Activated CD4-positive, alpha-beta T cell treated with anti-CD3 and anti-CD28 coated beads, Interleukin-2, amount 10 ng/mL, durations not matched to agents 7 days and 5 days (primary cell): ENCODE results near the gene PCSK4. TPM values are rescaled to one million over a fixed set of nuclear protein-coding genes. Genes with fewer than 3 reads are reported as not detected.
"Not testable (repeated sequence)": the region's sequence is repeated elsewhere in the genome, so short reads cannot be mapped to it uniquely, and the experiment has no call there.

Source experiments
- CTCF ChIA-PET: fragments of 350-600 bp; sonication (Branson Sonifier 250); formaldehyde crosslinking; loops from one replicate; lab custom pipeline; 2021; ENCODE audit warnings: antibody characterized with exemption; lab: Charles Lee
- POLR2A ChIA-PET: fragments of 350-600 bp; sonication (Branson Sonifier 250); formaldehyde crosslinking; loops from one replicate; lab custom pipeline; 2021; ENCODE audit warnings: antibody characterized with exemption; lab: Charles Lee
- DNase-seq: peaks from one replicate; pipeline ENCODE4 v3.0.0-alpha.2; 2020
- H3K27ac Mint-ChIP-seq: one replicate; pipeline ENCODE4 v1.8.0; 2021; ENCODE audit warnings: mild to moderate bottlenecking, moderate library complexity, mixed read lengths
- H3K27me3 Mint-ChIP-seq: one replicate; pipeline ENCODE4 v1.8.0; 2021; ENCODE audit warnings: mixed read lengths
- H3K36me3 Mint-ChIP-seq: one replicate; pipeline ENCODE4 v1.8.0; 2021; ENCODE audit warnings: low read depth, mixed read lengths
- H3K4me1 Mint-ChIP-seq: one replicate; pipeline ENCODE4 v1.8.0; 2021; ENCODE audit warnings: mixed read lengths
- H3K4me3 Mint-ChIP-seq: one replicate; pipeline ENCODE4 v1.8.0; 2021; ENCODE audit warnings: mild to moderate bottlenecking, moderate library complexity, mixed read lengths
- H3K9me3 Mint-ChIP-seq: one replicate; pipeline ENCODE4 v1.8.0; 2021; ENCODE audit warnings: mixed read lengths
- total RNA-seq, 2 experiments: library from RNA; stranded (reverse); gene quantifications; one replicate each; pipeline ENCODE4 v1.2.3, GENCODE V29; 2021

Gene PCSK4
- total RNA-seq, 2 experiments from 2014 or later = 3.8 to 4.4 TPM

DNA sequence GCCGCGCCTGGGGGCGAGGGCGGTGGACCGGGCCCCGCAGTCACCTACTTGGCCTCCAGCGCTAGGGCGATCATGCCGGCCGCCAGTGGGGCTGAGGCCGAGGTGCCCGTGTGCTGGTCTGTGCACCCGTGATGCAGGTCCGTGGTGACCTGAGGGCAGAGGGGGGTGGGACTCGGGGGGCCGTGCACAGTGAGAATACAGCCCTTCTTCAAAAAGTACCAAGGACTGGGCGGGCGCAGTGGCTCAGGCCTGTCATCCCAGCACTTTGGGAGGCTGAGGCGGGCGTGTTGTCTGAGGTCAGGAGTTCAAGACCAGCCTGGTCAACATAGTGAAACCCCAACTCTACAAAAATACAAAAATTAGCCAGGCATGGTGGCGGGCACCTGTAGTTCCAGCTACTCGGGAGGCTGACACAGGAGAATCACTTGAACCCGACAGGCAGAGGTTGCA is 6.1 kb downstream of the PCSK4 start:
- peaks cover 2% of the 10 kb centered on the region for H3K36me3 Mint-ChIP-seq
- H3K27me3 Mint-ChIP-seq = no peaks in the 10 kb centered on the region
- H3K4me3 Mint-ChIP-seq = no peak overlapping the region
- no peak for DNase-seq
- ChIA-PET POLR2A (no interaction called here), CTCF (no interaction called here)
- peaks cover 8% of the 10 kb centered on the region for H3K4me1 Mint-ChIP-seq
- no peak overlapping the region for H3K27ac Mint-ChIP-seq
- H3K9me3 Mint-ChIP-seq = no peaks in the 10 kb centered on the region

DNA sequence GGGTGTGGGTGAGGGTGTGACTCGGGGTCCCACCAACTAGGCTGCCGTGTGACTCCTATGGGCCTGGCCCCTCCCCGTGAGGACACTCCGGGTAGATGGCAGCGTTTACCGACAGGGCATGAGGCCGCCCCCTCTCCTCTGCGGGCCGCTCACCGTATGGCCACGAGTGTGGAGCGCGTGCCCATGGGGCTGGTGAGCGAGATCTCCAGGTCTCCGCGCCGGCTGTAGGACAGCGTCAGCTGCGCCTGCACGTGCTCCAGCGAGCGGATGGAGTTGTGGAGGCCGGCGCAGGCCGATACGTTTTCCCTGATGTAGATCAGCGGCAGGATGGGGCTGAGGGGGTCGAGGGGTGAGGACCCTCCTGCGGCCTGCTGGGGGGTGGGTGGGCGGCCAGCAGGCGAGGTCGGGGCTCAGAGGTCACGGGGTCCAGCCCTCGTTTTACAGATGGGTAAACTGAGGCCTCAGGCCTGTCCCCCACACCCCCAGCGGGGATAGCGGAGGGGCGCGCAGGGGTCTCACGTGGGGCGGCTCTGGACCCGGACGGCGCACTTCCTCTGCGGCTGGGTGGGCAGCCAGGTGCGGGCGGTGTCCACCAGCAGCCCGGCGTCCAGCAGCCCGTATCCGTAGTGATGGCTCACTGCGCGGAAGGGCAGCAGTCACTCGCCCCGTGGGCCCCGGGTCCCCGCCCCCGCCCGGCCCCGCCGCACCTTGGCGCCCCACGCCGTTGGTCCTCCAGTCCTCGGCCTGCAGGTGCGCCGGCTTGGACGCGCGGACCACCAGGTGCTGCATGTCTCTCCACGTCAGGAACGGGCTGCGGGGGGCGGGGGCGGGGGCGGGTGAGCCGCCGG is 6.8 kb downstream of the PCSK4 start:
- Mint-ChIP-seq H3K27ac (no peak overlapping the region), H3K4me3 (no peak overlapping the region), H3K4me1 (peaks cover 9% of the 10 kb centered on the region), H3K27me3 (no peaks in the 10 kb centered on the region), H3K9me3 (no peaks in the 10 kb centered on the region), H3K36me3 (peaks cover 3% of the 10 kb centered on the region)
- POLR2A ChIA-PET = no interaction called here
- CTCF ChIA-PET = no interaction called here
- DNase-seq = no peak

DNA sequence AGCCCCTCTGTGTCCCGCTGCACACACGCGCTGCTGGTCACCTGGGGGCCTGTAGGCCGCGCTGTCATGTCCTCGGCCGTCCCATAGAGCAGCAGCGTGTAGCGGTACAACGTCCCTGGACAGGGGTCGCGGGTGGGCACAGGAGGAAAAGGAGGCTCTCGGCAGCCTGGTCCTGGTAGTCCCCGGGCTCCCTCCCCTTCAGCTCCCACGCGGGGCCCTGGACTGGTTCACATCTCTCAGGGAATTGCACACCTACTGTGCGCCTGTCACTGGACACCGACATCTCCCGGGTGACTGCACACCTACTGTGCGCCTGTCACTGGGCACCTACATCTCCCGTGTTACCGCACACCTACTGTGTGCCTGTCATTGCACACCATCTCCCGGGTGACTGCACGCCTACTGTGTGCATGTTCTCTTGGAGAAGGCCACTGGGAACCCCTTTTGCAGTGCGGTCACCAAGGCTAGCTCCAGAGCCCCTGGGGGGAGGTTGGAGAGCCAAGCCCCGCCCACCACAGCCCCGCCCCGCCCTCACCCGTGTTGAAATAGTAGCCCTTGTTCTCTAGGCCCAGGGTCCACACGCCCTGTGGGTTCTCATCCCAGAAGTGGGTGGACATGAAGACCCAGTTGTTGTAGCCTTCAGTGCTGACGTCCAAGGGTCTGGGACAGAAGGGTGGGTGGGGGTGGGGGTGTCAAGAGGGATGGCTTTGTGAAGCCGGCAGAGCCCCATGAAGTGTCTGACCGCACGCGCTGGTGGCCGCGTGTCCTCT is 7.6 kb downstream of the PCSK4 start:
- no peak overlapping the region for H3K27ac Mint-ChIP-seq

DNA sequence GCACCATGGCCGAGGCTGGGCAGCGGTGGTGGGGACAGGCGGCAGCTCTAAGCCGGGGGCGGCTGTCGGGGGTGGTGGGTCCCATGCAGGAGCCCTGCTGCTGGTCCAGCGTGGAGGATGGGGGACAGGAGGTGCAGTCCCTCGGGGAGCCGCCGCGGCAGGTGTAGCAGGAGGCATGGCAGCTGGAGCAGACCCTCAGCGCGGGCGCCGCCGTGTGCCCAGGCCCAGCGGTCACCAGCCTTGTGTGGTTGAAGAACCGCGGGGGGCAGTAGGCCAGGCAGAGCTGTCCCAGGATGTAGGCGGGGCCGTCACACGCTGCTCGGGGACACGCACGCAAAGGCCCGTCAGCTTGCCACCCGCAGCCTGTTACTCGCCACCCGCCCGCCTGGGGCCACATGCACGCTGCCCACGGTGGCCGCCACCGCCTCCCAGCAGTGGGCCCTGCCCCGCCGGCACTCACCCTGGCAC is 8.2 kb downstream of the PCSK4 start:
- no peak for DNase-seq
- no peak overlapping the region for H3K4me3 Mint-ChIP-seq
- CTCF ChIA-PET = no interaction called here
- POLR2A ChIA-PET = no interaction called here
- H3K27me3 Mint-ChIP-seq = no peaks in the 10 kb centered on the region
- H3K4me1 Mint-ChIP-seq = peaks cover 21% of the 10 kb centered on the region
- no peaks in the 10 kb centered on the region for H3K9me3 Mint-ChIP-seq
- peaks cover 3% of the 10 kb centered on the region for H3K36me3 Mint-ChIP-seq
- H3K27ac Mint-ChIP-seq = no peak overlapping the region

More for the DNA sequence above, 7.6 kb downstream of the PCSK4 start:
- peaks cover 16% of the 10 kb centered on the region for H3K4me1 Mint-ChIP-seq
- ChIA-PET CTCF (no interaction called here), POLR2A (no interaction called here)
- no peaks in the 10 kb centered on the region for H3K27me3 Mint-ChIP-seq
- DNase-seq = no peak
- H3K4me3 Mint-ChIP-seq = no peak overlapping the region
- no peaks in the 10 kb centered on the region for H3K9me3 Mint-ChIP-seq
- peaks cover 3% of the 10 kb centered on the region for H3K36me3 Mint-ChIP-seq

DNA sequence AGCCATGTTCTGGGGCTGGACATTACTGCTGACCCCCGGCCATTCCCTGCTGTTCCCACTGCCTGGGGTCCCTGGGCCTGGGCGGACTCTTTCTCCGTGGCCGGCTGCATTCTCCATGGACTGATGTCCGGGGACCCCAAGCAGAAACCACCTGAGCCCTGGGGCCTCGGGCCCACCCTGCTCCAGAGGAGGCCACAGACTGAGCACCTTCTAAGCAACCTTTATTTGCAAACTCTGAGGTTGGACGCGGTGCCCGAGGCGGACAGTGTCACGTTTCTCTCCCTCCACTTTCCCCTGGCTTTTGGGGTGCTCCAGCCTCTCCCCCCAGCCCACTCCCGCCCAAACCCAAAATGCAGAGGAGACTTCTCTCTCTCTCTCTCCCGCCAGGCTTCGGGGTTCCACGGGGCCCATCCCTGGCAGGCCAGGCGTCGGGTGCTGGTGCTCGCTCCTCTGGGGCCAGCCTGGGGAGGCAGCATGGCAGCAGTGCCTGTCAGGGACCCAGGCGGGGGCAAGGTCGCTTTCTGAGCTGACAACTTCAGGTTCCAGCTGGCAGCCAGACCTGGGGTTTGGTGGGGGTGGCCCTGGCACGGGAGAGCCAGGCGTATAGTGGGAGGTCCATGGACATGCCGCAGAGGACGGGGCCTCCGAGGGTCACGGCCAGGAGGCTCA is 8.8 kb downstream of the PCSK4 start:
- DNase-seq = no peak
- ChIA-PET CTCF (interaction anchor here (0.9 kb wide), 1 partner anchor 9 kb away, joined by 3 read pairs; the partner anchor contains the start of gene REEP6), POLR2A (no interaction called here)
- Mint-ChIP-seq H3K9me3 (no peaks in the 10 kb centered on the region), H3K27ac (no peak overlapping the region), H3K4me1 (peaks cover 22% of the 10 kb centered on the region), H3K27me3 (no peaks in the 10 kb centered on the region), H3K4me3 (no peak overlapping the region), H3K36me3 (peaks cover 3% of the 10 kb centered on the region)

DNA sequence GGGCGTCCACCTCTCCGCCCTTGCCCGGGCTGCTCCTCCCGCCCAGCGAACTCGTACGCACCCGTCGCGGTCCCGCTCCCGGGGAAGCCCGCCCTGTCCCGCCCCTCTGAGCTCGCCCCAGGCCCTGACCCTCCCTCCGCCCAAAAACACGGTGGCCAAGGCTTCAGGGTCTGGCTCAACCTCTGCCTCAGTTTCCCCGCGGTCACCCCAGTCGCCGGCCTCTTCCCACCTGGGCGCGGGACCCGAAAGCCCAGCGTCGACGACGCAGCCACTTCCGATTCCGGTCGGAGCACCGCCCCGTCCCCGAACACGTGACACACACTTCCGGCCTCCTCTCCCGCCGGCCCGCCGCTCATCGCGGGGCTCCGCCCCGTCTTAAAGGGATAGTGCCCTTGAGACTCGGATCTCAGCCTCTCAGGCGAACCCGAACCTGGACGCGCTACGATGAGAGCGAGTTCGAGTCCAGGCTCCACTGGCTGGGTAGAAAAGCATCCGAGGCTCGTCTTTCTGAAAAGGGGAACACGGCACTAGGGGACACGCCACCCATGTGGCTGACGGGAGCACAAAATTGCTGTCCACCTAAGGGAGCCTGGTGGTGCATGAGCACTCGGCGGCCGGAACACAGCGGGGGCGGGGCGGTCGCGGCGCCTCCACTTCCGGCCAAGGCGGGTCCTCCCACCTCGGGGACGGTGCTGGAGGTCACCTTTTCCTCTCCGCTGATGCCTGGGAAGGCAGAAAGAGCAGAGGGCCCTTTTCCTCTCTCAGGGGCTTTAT is 11.0 kb downstream of the PCSK4 start, which contains the start of gene C19orf25:
Gene C19orf25 (minus strand): TSS at position 282 of the 774 bp plus-strand sequence. CDS start 312 bp downstream, outside the sequence.
- Mint-ChIP-seq H3K4me3 (peak within 1 kb of the TSS; percentile 99), H3K36me3 (peaks cover 3% of the 10 kb centered on the region), H3K27ac (peak within 1 kb of the TSS; percentile 97), H3K9me3 (no peaks in the 10 kb centered on the region), H3K4me1 (peaks cover 22% of the 10 kb centered on the region), H3K27me3 (no peaks in the 10 kb centered on the region)
- ChIA-PET POLR2A (interaction anchor here (0.6 kb wide), 1 partner anchor 35 kb away, joined by 5 read pairs; no protein-coding TSS in a partner anchor), CTCF (no interaction called here)
- DNase-seq = peak; percentile 95

DNA sequence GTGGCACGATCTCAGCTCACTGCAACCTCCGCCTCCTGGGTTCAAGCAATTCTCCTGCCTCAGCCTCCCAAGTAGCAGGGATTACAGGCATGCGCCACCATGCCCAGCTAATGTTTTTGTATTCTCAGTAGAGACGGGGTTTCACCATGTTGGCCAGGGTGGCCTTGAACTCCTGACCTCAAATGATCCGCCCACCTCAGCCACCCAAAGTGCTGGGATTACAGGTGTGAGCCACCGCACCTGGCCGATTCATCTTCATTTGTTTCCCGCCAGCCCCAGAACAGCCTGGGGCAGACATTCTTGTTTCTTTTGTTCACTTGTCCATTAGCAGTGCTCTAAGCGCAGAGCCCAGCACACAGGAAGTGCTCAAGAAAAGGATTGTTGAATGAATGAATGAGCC is 13.1 kb downstream of the PCSK4 start:
- H3K4me3 Mint-ChIP-seq = peak overlapping the region; percentile 51
- H3K27me3 Mint-ChIP-seq, DNase-seq, H3K9me3 Mint-ChIP-seq, POLR2A ChIA-PET, H3K27ac Mint-ChIP-seq, H3K36me3 Mint-ChIP-seq: not testable (repeated sequence)
- H3K4me1 Mint-ChIP-seq = peaks cover 27% of the 10 kb centered on the region
- CTCF ChIA-PET = interaction anchor here (0.6 to 1.1 kb wide), 5 partner anchors 8 to 943 kb away, joined by 3 to 4 read pairs (median 3); no protein-coding TSS in a partner anchor

DNA sequence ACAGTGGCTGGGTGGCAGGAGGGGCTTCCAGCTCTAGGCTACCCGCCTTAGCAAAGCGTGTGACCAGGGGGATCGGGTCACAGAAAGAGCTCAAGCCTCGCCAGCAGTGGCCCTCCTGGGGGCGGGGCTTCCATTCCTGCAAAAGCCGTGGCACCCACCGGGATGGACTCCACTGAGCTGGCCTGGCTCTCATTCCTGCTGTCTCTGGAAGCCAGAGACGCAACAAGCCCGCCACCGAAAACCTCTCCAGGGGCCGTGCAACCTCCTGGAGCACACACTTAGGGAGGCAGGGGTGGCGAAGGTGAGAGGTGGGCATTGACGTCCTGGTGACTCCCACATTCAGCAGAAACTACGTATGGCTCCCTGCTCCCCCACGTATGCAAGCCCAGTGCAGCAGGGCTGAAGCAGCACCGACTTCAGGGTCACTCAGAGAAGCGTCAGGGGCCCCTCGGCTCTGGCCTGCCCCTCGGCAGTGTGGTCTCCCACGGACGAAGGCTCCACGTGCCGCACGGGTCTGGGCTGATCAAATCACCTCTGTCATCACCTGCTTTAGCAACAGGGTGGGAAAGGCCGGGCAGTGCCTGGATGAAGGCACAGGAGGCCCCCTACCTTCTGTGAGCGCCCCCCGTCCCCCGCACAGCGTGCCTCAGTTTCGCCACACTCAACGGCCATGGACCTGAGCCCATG is 14.3 kb downstream of the PCSK4 start:
- H3K9me3 Mint-ChIP-seq = no peaks in the 10 kb centered on the region
- no peak for DNase-seq
- H3K27ac Mint-ChIP-seq = no peak overlapping the region
- H3K36me3 Mint-ChIP-seq = peaks cover 3% of the 10 kb centered on the region
- H3K4me1 Mint-ChIP-seq = peaks cover 31% of the 10 kb centered on the region
- no peak overlapping the region for H3K4me3 Mint-ChIP-seq
- CTCF ChIA-PET = interaction anchor here (0.6 to 0.9 kb wide), 2 partner anchors 197 to 616 kb away, joined by 3 to 6 read pairs; no protein-coding TSS in a partner anchor
- POLR2A ChIA-PET = no interaction called here
- peaks cover 6% of the 10 kb centered on the region for H3K27me3 Mint-ChIP-seq

DNA sequence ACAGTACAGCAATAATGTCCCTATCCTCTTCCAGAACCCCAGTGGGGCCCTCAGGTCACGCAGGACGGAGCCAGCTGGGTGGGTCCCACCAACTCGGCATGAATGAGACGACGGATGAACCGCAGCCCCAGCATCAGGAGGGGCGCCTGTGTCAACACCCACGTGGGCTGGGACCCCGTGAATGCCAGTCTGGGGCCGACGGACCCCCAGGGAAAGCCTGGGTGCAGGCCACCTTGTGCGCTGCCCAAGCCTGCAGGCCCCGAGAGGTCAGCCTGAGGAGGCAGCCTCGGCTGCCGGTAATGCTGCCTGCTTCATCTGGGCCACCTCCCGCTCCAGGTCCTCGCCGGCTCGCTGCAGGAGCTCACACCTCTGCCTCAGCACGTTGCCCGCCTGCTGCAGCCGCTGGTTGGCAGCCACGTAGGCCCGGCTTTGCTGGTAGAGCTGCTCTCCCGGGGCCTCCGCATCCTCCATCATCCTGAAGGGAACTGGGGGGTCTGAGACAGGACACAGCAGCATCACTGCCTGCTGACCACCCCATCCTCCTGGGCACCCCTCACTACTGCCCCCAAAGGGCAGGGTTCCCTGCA is 15.3 kb downstream of the PCSK4 start:
- peaks cover 10% of the 10 kb centered on the region for H3K27me3 Mint-ChIP-seq
- DNase-seq = no peak
- no peak overlapping the region for H3K27ac Mint-ChIP-seq
- ChIA-PET POLR2A (no interaction called here), CTCF (interaction anchor here (0.9 kb wide), 2 partner anchors 31 to 198 kb away, joined by 3 read pairs; no protein-coding TSS in a partner anchor)
- H3K4me1 Mint-ChIP-seq = peaks cover 34% of the 10 kb centered on the region
- H3K36me3 Mint-ChIP-seq = peaks cover 3% of the 10 kb centered on the region
- H3K4me3 Mint-ChIP-seq = no peak overlapping the region
- H3K9me3 Mint-ChIP-seq = no peaks in the 10 kb centered on the region

DNA sequence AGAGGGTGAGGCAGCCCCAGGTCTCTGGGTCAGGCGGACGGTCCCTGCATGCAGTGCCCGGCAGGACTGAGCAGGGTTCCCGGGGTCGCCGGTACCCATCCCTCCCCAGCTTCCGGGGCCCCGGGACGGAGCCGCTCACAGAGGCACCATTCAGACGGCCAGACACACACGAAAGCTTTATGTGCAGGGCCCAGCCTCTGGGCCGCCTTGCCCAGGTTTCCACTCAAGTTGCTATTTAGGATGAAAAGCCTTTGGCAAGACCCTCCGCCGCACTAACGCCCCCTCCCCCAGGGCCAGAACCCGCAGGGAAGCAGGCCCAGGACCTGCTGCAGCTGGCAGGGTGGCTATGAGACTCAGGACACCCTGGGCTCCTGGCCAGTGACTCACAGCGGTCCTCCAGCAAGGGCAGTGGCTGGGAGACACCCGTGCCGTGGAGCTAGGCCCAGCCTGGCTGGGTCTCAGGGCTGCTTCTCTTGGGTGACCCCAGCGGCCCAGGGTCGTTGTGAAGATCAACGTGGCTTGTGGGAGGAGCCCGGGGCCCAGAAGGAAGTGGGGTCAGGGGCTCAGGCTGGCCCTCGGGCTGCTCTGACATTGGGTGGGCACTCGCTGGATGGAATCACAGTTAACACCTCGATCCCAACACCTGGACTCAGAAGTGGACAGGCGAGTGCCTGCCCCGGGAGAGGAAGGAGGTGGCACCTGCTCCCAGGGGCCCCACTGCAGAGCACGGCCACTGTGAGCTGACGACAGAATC is 16.0 kb downstream of the PCSK4 start:
- peaks cover 29% of the 10 kb centered on the region for H3K4me1 Mint-ChIP-seq
- H3K9me3 Mint-ChIP-seq = no peaks in the 10 kb centered on the region
- ChIA-PET CTCF (interaction anchor here (0.8 to 0.9 kb wide), 2 partner anchors 18 to 30 kb away, joined by 3 read pairs; no protein-coding TSS in a partner anchor), POLR2A (no interaction called here)
- H3K27me3 Mint-ChIP-seq = peaks cover 10% of the 10 kb centered on the region
- DNase-seq = no peak
- no peak overlapping the region for H3K4me3 Mint-ChIP-seq
- no peak overlapping the region for H3K27ac Mint-ChIP-seq
- peaks cover 3% of the 10 kb centered on the region for H3K36me3 Mint-ChIP-seq
